Breast epithelium (tissue), 4 donors: ENCODE data around the gene TNS3. TPM values are rescaled to one million over a fixed set of nuclear protein-coding genes. Genes with fewer than 3 reads are reported as not detected.

Source experiments
- DNase-seq, 2 donors: peaks; one replicate each; pipeline ENCODE4 v3.0.0-alpha.2; 2019; ENCODE audit warnings: low spot score in 2 of 2
- H3K27ac ChIP-seq, 2 donors: fragments of 200-600 bp; sonication (generic) in 1 of 2; one replicate each; pipeline ENCODE4 v1.5.1; 2016 to 2019; ENCODE audit warnings: mild to moderate bottlenecking in 1 of 2
- H3K27me3 ChIP-seq, 2 donors: fragments of 200-600 bp; sonication (generic) in 1 of 2; one replicate each; pipeline versions ENCODE4 v1.5.1 to v1.6.0; 2017 to 2019; ENCODE audit warnings: control low read depth in 1 of 2, mild to moderate bottlenecking in 1 of 2
- H3K36me3 ChIP-seq: fragments of 200-600 bp; one replicate; pipeline ENCODE4 v1.5.1; 2019
- H3K4me1 ChIP-seq, 2 donors: fragments of 200-600 bp; sonication (generic); one replicate each; pipeline ENCODE4 v1.5.1; 2016 to 2019; ENCODE audit warnings: control low read depth in 1 of 2
- H3K4me3 ChIP-seq, 3 donors: fragments of 200-600 bp; sonication (generic); 1 replicate in 2 of 3; 2 replicates in 1 of 3; pipeline ENCODE4 v1.5.1; 2016 to 2019; ENCODE audit warnings: mild to moderate bottlenecking in 3 of 3, moderate library complexity in 2 of 3
- H3K9me3 ChIP-seq, 2 donors: fragments of 200-600 bp; sonication (generic) in 1 of 2; one replicate each; pipeline ENCODE4 v1.5.1; 2016 to 2019; ENCODE audit warnings: control low read depth in 1 of 2
- CTCF ChIP-seq, 3 donors: fragments of 450-650 bp; IDR thresholded peaks; one replicate each; pipeline ENCODE4 v1.5.1; 2016 to 2017; ENCODE audit warnings: antibody characterized with exemption in 3 of 3, mild to moderate bottlenecking in 3 of 3, moderate library complexity in 3 of 3
- POLR2A ChIP-seq: fragments of 450-650 bp; IDR thresholded peaks from one replicate; pipeline ENCODE4 v1.6.1; 2016; ENCODE audit warnings: antibody characterized with exemption, mild to moderate bottlenecking, moderate library complexity
- POLR2AphosphoS5 ChIP-seq, 3 donors: sonication (generic); formaldehyde crosslinking; IDR thresholded peaks; one replicate each; pipeline ENCODE4 v1.6.1; 2017; ENCODE audit warnings: antibody characterized with exemption in 3 of 3
- intact Hi-C: fragments of 100-400 bp; cut with DNase I; formaldehyde crosslinking; loops from one replicate; pipeline ENCODE4 v1.15.1; 2023; ENCODE audit warnings: low total_unique reads
- total RNA-seq, 3 donors: library from RNA; depleted of rRNA; stranded (reverse); fragments of >200 nt; gene quantifications; one replicate each; pipeline ENCODE4 v1.1.0, GENCODE V29; 2016

TNS3 gene
- total RNA-seq, 3 donors from 2014 or later = 41.0 to 78.1 (median 56.2) TPM

GRCh38 chr7:47253650-47254080 lies 328.2 kb downstream of the TNS3 start:
- DNase-seq = no peak
- Histone ChIP-seq H3K9me3 (no peaks in the 10 kb centered on the region), H3K27ac (peak overlapping the region; percentile 84 to 91), H3K36me3 (no peaks in the 10 kb centered on the region), H3K4me1 (peaks cover 0 to 5% of the 10 kb centered on the region in 2 donors), H3K27me3 (no peaks in the 10 kb centered on the region), H3K4me3 (peak overlapping the region; percentile 44 to 65 (median 58))
- TF ChIP-seq CTCF (IDR thresholded peaks at IDR 0.05) (no peak), POLR2AphosphoS5 (IDR thresholded peaks at IDR 0.05) (peak in 2 of 3 donors; percentile 35 to 40)
- intact Hi-C loops = no loop called here

- H3K27ac ChIP-seq = no peak overlapping the region
- no peaks in the 10 kb centered on the region for H3K36me3 ChIP-seq
- peaks cover 0 to 5% of the 10 kb centered on the region in 2 donors for H3K4me1 ChIP-seq
- intact Hi-C loops = no loop called here
- no peak for DNase-seq
- no peaks in the 10 kb centered on the region for H3K9me3 ChIP-seq
- no peaks in the 10 kb centered on the region for H3K27me3 ChIP-seq
- H3K4me3 ChIP-seq = no peak overlapping the region
- no peak for TF ChIP-seq POLR2AphosphoS5 (IDR thresholded peaks at IDR 0.05)
- TF ChIP-seq POLR2A = no peak
- TF ChIP-seq CTCF (IDR thresholded peaks at IDR 0.05) = no peak
These were observed 329.2 kb downstream of the TNS3 start for GRCh38 chr7:47252675-47253074.

GRCh38 chr7:47249361-47249760 lies 332.6 kb downstream of the TNS3 start:
- intact Hi-C loops = no loop called here
- no peak overlapping the region for H3K4me3 ChIP-seq
- H3K27ac ChIP-seq = peak overlapping the region in 1 of 2 donors; percentile 35
- H3K27me3 ChIP-seq = no peaks in the 10 kb centered on the region
- DNase-seq = no peak
- H3K36me3 ChIP-seq = no peaks in the 10 kb centered on the region
- no peaks in the 10 kb centered on the region for H3K9me3 ChIP-seq
- peaks cover 0 to 5% of the 10 kb centered on the region in 2 donors for H3K4me1 ChIP-seq
- TF ChIP-seq POLR2A = no peak
- TF ChIP-seq CTCF (IDR thresholded peaks at IDR 0.05) = no peak
- TF ChIP-seq POLR2AphosphoS5 (IDR thresholded peaks at IDR 0.05) = no peak

GRCh38 chr7:47248797-47249196 lies 333.1 kb downstream of the TNS3 start:
- intact Hi-C loops = no loop called here
- DNase-seq = no peak
- TF ChIP-seq CTCF (IDR thresholded peaks at IDR 0.05) = no peak
- no peak for TF ChIP-seq POLR2AphosphoS5 (IDR thresholded peaks at IDR 0.05)
- TF ChIP-seq POLR2A = no peak
- no peaks in the 10 kb centered on the region for H3K27me3 ChIP-seq
- H3K4me3 ChIP-seq = no peak overlapping the region
- peak overlapping the region in 1 of 2 donors; percentile 35 for H3K27ac ChIP-seq
- peaks cover 0 to 5% of the 10 kb centered on the region in 2 donors for H3K4me1 ChIP-seq
- H3K36me3 ChIP-seq = no peaks in the 10 kb centered on the region
- H3K9me3 ChIP-seq = no peaks in the 10 kb centered on the region

GRCh38 chr7:47247132-47247531 lies 334.8 kb downstream of the TNS3 start:
- H3K27me3 ChIP-seq = no peaks in the 10 kb centered on the region
- H3K36me3 ChIP-seq = no peaks in the 10 kb centered on the region
- no peaks in the 10 kb centered on the region for H3K4me1 ChIP-seq
- no peaks in the 10 kb centered on the region for H3K9me3 ChIP-seq
- no peak overlapping the region for H3K4me3 ChIP-seq
- TF ChIP-seq CTCF (IDR thresholded peaks at IDR 0.05) (no peak), POLR2A (no peak), POLR2AphosphoS5 (IDR thresholded peaks at IDR 0.05) (no peak)
- intact Hi-C loops = no loop called here
- H3K27ac ChIP-seq = no peak overlapping the region
- DNase-seq = no peak
